CD14-positive monocyte (primary cell): ENCODE data around the gene OR2A1. TPM values are rescaled to one million over a fixed set of nuclear protein-coding genes. Genes with fewer than 3 reads are reported as not detected.
"Not testable (repeated sequence)": the region's sequence is repeated elsewhere in the genome, so short reads cannot be mapped to it uniquely, and the experiment has no call there.

Experiments used
- DNase-seq, 3 donors: peaks; one replicate each; pipeline ENCODE4 v3.0.0-alpha.2; 2011 to 2022
- H2AFZ ChIP-seq: 2 replicates; pipeline ENCODE4 v1.6.0; 2012; ENCODE audit warnings: mild to moderate bottlenecking, low read depth, low read length, inconsistent platforms; ENCODE audit not compliant: insufficient read depth, poor library complexity, severe bottlenecking
- H3K27ac ChIP-seq, 2 donors: 1 replicate in 1 of 2; 2 replicates in 1 of 2; pipeline ENCODE4 v1.5.1; 2012 to 2013; ENCODE audit warnings: low read length in 2 of 2, control low read depth in 1 of 2, inconsistent platforms in 1 of 2, low read depth in 1 of 2, mild to moderate bottlenecking in 1 of 2
- H3K27me3 ChIP-seq, 2 donors: one replicate each; pipeline versions ENCODE4 v1.6.0 to v1.6.1; 2011 to 2013; ENCODE audit warnings: low read length in 2 of 2; ENCODE audit not compliant: control insufficient read depth in 2 of 2, insufficient read depth in 2 of 2
- H3K36me3 ChIP-seq, 2 donors: replicated peaks in 1 of 2; 1 replicate in 1 of 2; 2 replicates in 1 of 2; pipeline versions ENCODE4 v1.5.1 to v1.6.1; 2012 to 2013; ENCODE audit warnings: low read length in 2 of 2, control low read depth in 1 of 2, inconsistent platforms in 1 of 2, mild to moderate bottlenecking in 1 of 2; ENCODE audit not compliant: insufficient read depth in 2 of 2, control insufficient read depth in 1 of 2
- H3K4me1 ChIP-seq, 2 donors: 1 replicate in 1 of 2; 2 replicates in 1 of 2; pipeline versions ENCODE4 v1.5.1 to v1.6.1; 2012 to 2013; ENCODE audit warnings: low read length in 2 of 2, control low read depth in 1 of 2, inconsistent platforms in 1 of 2, mild to moderate bottlenecking in 1 of 2, moderate library complexity in 1 of 2; ENCODE audit not compliant: insufficient read depth in 2 of 2, control insufficient read depth in 1 of 2
- H3K4me2 ChIP-seq: replicated peaks from 2 replicates; pipeline ENCODE3; 2012; ENCODE audit warnings: low read length, moderate library complexity, mild to moderate bottlenecking; ENCODE audit not compliant: poor library complexity, severe bottlenecking; ENCODE audit errors: extremely low read depth
- H3K4me3 ChIP-seq, 3 experiments: fragments of 200-600 bp in 1 of 3; sonication (generic) in 1 of 3; replicated peaks in 1 of 3; 1 replicate in 2 of 3; 2 replicates in 1 of 3; pipeline ENCODE4 v1.5.1; 2011 to 2013; ENCODE audit warnings: low read length in 3 of 3, mild to moderate bottlenecking in 3 of 3, control low read depth in 2 of 3, low read depth in 2 of 3, inconsistent platforms in 1 of 3, moderate library complexity in 1 of 3
- H3K79me2 ChIP-seq: 2 replicates; pipeline ENCODE4 v1.6.0; 2012; ENCODE audit warnings: mild to moderate bottlenecking, control low read depth, inconsistent platforms, low read length, moderate library complexity; ENCODE audit not compliant: insufficient read depth
- H3K9ac ChIP-seq: 2 replicates; pipeline ENCODE4 v1.6.0; 2017; ENCODE audit warnings: low read length, mild to moderate bottlenecking; ENCODE audit not compliant: insufficient read depth, poor library complexity, severe bottlenecking
- H3K9me3 ChIP-seq, 2 donors: replicated peaks in 1 of 2; 1 replicate in 1 of 2; 2 replicates in 1 of 2; pipeline versions ENCODE4 v1.5.1 to v1.6.1; 2012 to 2013; ENCODE audit warnings: low read length in 2 of 2, control low read depth in 1 of 2; ENCODE audit not compliant: control insufficient read depth in 1 of 2, insufficient read depth in 1 of 2
- H4K20me1 ChIP-seq: 2 replicates; pipeline ENCODE4 v1.6.0; 2012; ENCODE audit warnings: mild to moderate bottlenecking, low read length, control low read depth, moderate library complexity; ENCODE audit not compliant: insufficient read depth
- H3K27ac Mint-ChIP-seq, 7 donors: one replicate each; pipeline ENCODE4 v1.8.0; 2020; ENCODE audit warnings: mild to moderate bottlenecking in 7 of 7, mixed read lengths in 7 of 7, moderate library complexity in 6 of 7, inconsistent platforms in 2 of 7
- H3K27me3 Mint-ChIP-seq, 3 donors: one replicate each; pipeline ENCODE4 v1.8.0; 2021 to 2022; ENCODE audit warnings: low read depth in 3 of 3, mild to moderate bottlenecking in 3 of 3, mixed read lengths in 3 of 3, moderate library complexity in 3 of 3, inconsistent platforms in 1 of 3
- H3K36me3 Mint-ChIP-seq, 2 donors: one replicate each; pipeline ENCODE4 v1.8.0; 2020; ENCODE audit warnings: mixed read lengths in 2 of 2, inconsistent platforms in 1 of 2, mild to moderate bottlenecking in 1 of 2
- H3K4me1 Mint-ChIP-seq: one replicate; pipeline ENCODE4 v1.8.0; 2020; ENCODE audit warnings: mild to moderate bottlenecking, mixed read lengths
- H3K4me3 Mint-ChIP-seq, 2 donors: one replicate each; pipeline ENCODE4 v1.8.0; 2020; ENCODE audit warnings: mild to moderate bottlenecking in 2 of 2, mixed read lengths in 2 of 2, moderate library complexity in 1 of 2
- H3K9me3 Mint-ChIP-seq, 7 donors: one replicate each; pipeline ENCODE4 v1.8.0; 2020 to 2022; ENCODE audit warnings: mixed read lengths in 7 of 7, mild to moderate bottlenecking in 6 of 7, moderate library complexity in 6 of 7, inconsistent platforms in 2 of 7
- WGBS: methylation state at CpG from one replicate; pipeline ENCODE4 v1.1.5; 2013; ENCODE audit warnings: missing lambda C conversion rate; ENCODE audit not compliant: insufficient coverage; 5-methylcytosine and 5-hydroxymethylcytosine counted together
- intact Hi-C, 2 donors: fragments of 100-400 bp; cut with micrococcal nuclease; formaldehyde crosslinking; loops; one replicate each; pipeline versions ENCODE4 v1.15.0 to v1.15.1; 2023
- polyA plus RNA-seq, 3 donors: library from polyadenylated mRNA; depleted of rRNA in 1 of 3; unstranded in 2 of 3; stranded (reverse) in 1 of 3; fragments of 300-500 nt in 2 of 3; fragments of >200 nt in 1 of 3; fragmentation: Illumina TruSeq in 2 of 3; gene quantifications; 1 replicate in 2 of 3; 2 replicates in 1 of 3; pipeline ENCODE4 v1.2.3, GENCODE V29; 2012 to 2021

OR2A1 gene
- polyA plus RNA-seq, 3 donors: not detected

DNA sequence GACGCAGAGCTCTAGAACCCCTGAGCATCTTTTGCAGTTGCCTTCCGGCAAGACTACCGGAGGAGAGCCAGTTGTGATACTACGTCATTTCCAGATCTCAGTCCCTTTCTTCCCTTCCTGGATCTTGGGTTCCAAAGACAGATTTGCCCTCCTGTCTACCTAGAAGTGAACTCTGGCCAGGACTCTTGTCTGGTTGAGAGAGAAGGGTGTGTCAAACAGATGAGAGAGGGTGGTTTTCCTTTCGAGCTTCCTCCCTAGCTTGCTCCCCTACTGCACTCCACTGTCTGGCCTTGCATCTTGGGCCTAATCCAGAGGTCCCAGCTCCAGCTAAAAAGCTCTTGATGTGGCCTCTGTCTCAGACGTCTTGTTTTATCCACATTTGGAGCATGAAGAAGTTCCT is 44.0 kb downstream of the OR2A1 start:
- WGBS: no CpG with 5 or more reads among the region's 6 CpGs
- H2AFZ ChIP-seq, H3K27me3 ChIP-seq, H3K27me3 Mint-ChIP-seq, H3K79me2 ChIP-seq, H3K9me3 ChIP-seq, H3K4me1 Mint-ChIP-seq, H3K27ac ChIP-seq, H3K4me2 ChIP-seq, H3K27ac Mint-ChIP-seq, H3K9me3 Mint-ChIP-seq, H4K20me1 ChIP-seq, H3K4me1 ChIP-seq, H3K4me3 Mint-ChIP-seq, DNase-seq, H3K4me3 ChIP-seq, intact Hi-C loops, H3K36me3 Mint-ChIP-seq, H3K9ac ChIP-seq, H3K36me3 ChIP-seq: not testable (repeated sequence)

- WGBS: no CpG with 5 or more reads among the region's 11 CpGs
- not testable (repeated sequence) for H3K9me3 ChIP-seq, H3K27ac ChIP-seq
Measured at GRCh38 chr7:144356860-144357259, 44.6 kb downstream of the OR2A1 start.

DNA sequence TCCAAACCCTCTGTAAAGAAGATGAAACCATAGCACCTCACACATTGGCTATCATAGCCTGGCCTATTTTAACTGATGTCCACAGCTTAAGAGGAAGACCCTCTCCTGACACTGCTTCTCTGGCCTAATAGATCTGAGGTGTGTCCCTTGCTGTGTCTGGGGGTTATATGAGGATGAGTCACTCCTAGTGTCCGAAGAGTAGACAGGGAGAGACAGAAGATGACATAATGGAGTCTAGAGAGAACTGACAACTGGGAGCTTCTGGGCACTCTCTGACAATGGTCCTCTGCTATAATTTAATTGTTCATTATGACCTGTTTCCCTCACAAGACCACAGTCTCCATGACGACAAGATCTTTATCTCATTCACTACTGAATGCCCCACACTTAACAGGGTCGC is 49.8 kb downstream of the OR2A1 start:
- H2AFZ ChIP-seq, H3K36me3 ChIP-seq, intact Hi-C loops, H3K27me3 ChIP-seq, H3K9me3 ChIP-seq, H3K27ac Mint-ChIP-seq, DNase-seq, H3K9ac ChIP-seq, H3K27ac ChIP-seq, H3K4me1 ChIP-seq, H3K4me2 ChIP-seq, H3K4me3 Mint-ChIP-seq, H3K36me3 Mint-ChIP-seq, H3K4me3 ChIP-seq, H3K27me3 Mint-ChIP-seq, H3K79me2 ChIP-seq, H3K4me1 Mint-ChIP-seq, H4K20me1 ChIP-seq, H3K9me3 Mint-ChIP-seq: not testable (repeated sequence)
- no CpG with 5 or more reads among the region's 3 CpGs for WGBS

More at GRCh38 chr7:144356860-144357259, 44.6 kb downstream of the OR2A1 start:
- H3K36me3 ChIP-seq, H3K4me1 Mint-ChIP-seq, H3K4me3 Mint-ChIP-seq, H3K27me3 ChIP-seq, intact Hi-C loops, H4K20me1 ChIP-seq, H3K79me2 ChIP-seq, H3K9me3 Mint-ChIP-seq, H3K9ac ChIP-seq, H3K27me3 Mint-ChIP-seq, H3K4me1 ChIP-seq, H3K4me3 ChIP-seq, H2AFZ ChIP-seq, H3K27ac Mint-ChIP-seq, H3K36me3 Mint-ChIP-seq, H3K4me2 ChIP-seq, DNase-seq: not testable (repeated sequence)

GRCh38 chr7:144365523-144365922 is 53.3 kb downstream of the OR2A1 start:
- H4K20me1 ChIP-seq, DNase-seq, H3K27ac ChIP-seq, H3K27me3 Mint-ChIP-seq, H3K9me3 ChIP-seq, H3K9me3 Mint-ChIP-seq, H3K79me2 ChIP-seq, H3K4me3 Mint-ChIP-seq, H3K9ac ChIP-seq, H3K27ac Mint-ChIP-seq, H3K4me1 Mint-ChIP-seq, intact Hi-C loops, H2AFZ ChIP-seq, H3K36me3 ChIP-seq, H3K27me3 ChIP-seq, H3K36me3 Mint-ChIP-seq, H3K4me1 ChIP-seq, H3K4me3 ChIP-seq, H3K4me2 ChIP-seq: not testable (repeated sequence)
- no CpG with 5 or more reads among the region's 6 CpGs for WGBS
